NCI-H748 (cell line): ENCODE measurements around the gene LHCGR.
"Not testable (repeated sequence)": the region's sequence is repeated elsewhere in the genome, so short reads cannot be mapped to it uniquely, and the experiment has no call there.

Experiments
- DNase-seq: peaks from one replicate; lab custom pipeline; 2025; ENCODE audit not compliant: unreplicated experiment; lab: John Stamatoyannopoulos, UW

Gene LHCGR

DNA sequence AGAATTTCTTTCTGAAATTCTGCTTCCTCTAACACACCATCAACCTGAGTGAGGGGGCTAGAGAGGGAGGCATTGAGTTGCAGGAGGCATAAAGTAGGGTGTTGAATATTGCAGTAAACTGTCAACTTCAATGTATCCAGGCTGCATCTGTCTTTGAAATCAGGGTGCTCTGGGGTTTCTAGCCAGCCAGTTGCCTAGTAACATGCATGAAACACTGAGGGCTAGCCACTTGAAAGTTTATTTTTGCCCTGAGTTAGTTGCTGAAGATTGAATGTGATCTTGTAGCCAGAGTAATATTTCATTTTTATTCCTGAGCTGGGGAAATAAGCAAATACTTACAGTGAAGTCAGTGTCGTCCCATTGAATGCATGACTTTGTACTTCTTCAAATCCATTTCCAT, 41.9 kb downstream of the LHCGR start:
- DNase-seq: no peak

- no peak for DNase-seq
Observed at GRCh38 chr2:48712151-48712550, 43.4 kb downstream of the LHCGR start.

DNA sequence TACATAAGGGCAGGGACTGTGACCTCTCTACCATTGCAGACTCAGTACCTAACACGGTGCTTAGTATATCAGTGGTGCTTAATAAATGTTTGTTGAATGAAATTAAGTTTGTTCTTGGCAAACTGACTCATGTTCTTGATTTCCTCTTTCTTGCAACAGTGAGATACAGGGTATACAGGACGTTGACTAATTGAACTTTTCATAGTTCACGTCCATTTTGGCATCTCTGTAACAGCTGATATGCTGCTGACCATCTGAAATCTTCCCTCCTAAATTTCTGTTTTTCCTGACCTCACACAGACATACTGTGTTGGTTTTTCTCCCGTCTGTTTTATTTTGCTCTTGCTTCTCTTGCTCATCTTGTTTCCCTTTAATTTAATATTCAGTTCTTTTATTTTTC, 44.2 kb downstream of the LHCGR start:
- DNase-seq: no peak

DNA sequence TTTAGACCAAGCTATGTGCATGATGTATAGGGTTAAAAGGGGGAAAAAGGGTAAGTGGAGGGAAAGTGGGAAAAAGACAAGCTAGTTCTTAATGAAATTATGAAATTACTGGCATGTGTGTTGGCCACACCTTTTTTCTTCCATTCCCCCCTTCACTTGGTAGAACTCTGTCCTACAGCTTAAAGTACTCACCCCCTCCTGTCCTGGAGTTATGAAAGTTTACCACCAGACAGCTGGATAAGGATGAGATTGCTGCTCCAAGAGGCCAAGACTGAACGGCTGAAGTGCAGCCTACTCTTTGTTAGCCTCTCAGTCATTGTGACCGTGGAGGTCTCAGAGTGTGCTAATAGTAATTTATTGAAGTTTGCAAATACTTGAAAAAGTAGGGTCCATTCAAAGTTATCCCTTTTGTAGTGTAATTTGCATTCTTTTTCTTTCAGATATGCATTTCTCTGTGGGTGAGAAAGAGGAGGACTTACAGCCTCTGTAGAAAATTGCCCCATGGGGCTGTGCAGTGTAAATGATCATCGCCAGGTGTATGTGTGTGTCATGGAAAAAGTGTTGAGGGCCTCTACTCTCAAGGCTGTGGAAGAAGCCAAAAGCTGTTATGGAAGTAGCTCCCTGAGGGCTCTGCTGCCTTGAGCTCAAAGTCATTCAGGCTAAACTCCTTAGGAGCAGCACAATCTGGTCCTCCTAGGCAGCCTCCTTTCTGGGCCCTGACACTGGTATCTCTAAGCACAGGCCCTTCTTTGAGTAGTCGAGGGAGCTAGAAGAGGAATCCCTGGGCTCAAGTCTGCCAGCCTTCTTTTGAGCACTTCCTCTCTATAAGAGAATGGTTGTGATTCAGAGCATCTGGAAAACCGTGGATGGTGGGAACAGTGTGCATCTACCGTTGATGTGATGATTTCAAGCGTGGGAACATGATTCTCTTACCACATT, 46.2 kb downstream of the LHCGR start:
- DNase-seq: no peak

GRCh38 chr2:48707466-48707865, 48.1 kb downstream of the LHCGR start:
- peak; percentile 40 for DNase-seq

GRCh38 chr2:48703621-48704020, 51.9 kb downstream of the LHCGR start:
- not testable (repeated sequence) for DNase-seq

DNA sequence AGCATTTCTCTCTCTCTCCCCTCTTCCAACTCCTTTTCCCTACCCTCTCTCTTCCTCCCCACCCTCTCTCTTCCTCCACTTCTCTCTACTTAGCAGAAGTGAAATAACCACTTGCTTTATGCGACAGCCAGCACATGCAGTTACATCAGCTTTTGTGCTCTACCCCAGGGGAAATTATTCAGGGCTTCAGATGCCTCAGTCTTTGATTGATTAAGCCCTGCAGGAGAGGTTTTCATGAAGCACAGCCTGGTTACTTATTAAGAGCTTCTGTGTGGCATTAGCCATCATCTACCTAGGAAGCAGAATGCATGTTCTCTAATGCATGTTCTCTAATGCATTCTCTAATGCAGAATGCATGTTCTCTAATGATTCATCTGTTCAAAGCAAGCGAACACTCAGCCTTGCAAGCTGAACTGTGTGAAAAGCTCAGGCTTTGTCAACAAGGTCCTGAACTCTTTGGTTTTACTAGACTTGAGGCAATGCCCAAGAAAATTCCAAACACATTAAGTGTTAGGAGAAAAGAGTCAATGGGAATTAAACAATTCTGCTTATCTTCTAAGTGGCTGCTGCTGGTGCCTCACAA, 56.1 kb downstream of the LHCGR start:
- no peak for DNase-seq

DNA sequence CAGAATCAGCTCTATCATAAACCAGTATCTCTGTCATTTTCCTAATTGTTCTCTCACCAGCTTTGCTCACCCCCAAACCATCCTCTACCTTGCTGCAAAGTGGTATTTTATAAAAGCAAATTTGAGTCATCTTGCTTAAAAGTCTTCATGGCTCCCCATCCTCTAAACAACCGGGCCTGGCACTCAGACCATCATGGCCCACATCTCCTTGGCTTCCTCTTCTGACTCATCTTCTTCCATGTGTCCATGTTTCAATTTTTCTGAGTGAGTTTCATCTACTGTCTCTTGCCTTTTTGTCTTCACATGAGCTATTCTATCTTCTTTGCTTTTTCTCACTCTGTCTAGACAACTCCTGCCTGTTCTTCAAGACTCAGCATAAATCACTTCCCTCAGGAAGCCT, 58.6 kb downstream of the LHCGR start:
- no peak for DNase-seq

- no peak for DNase-seq
Observed at GRCh38 chr2:48695991-48696390, 59.5 kb downstream of the LHCGR start.

GRCh38 chr2:48694149-48694548, 61.4 kb downstream of the LHCGR start:
- DNase-seq: no peak

- no peak for DNase-seq
Observed at GRCh38 chr2:48693645-48694044, 61.9 kb downstream of the LHCGR start.

- DNase-seq: no peak
Observed at GRCh38 chr2:48693066-48693465, 62.5 kb downstream of the LHCGR start.

GRCh38 chr2:48691935-48692691, 63.4 kb downstream of the LHCGR start:
- DNase-seq: no peak

DNA sequence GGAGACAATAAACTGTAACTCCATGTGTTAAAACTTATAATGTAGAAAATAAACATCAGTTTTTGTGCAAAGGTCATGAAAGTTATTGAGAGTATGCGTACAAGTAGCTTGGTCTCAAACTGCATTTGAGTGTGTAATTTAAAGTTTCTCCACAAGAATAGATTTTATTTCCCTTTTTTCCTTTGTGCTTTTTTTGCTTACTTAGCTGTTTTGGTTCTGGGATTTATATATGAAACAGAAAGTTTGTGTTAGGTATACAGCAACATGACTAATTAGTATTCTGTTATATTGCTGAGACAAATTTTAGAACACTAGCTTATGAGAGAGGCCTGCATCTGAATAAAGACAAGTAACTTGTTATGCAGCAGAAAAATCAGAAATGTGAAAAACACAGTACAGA, 70.4 kb downstream of the LHCGR start:
- no peak for DNase-seq

- no peak for DNase-seq
Observed at GRCh38 chr2:48677450-48677849, 78.1 kb downstream of the LHCGR start.

DNA sequence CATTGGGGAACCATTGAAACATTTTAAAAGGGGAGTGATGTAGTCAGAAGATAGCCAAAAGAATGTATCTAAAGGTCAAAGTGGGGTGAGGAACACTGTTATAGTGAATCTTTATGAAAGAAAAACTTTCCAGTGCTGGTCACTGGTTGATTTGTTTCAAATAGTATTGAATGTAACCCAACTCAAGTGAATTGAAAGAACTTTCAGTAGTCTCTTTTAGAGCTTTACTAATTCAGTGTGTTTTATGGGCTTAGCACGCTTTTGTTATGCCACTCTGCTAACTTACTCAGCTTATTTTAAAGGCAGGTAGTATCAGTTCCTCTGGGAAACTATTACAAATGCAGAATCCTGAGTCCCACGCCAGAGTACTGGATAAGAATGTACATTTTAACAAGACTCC, 80.6 kb downstream of the LHCGR start:
- no peak for DNase-seq

GRCh38 chr2:48673581-48673980, 81.9 kb downstream of the LHCGR start:
- no peak for DNase-seq

GRCh38 chr2:48668992-48669391, 86.5 kb downstream of the LHCGR start:
- DNase-seq: no peak

DNA sequence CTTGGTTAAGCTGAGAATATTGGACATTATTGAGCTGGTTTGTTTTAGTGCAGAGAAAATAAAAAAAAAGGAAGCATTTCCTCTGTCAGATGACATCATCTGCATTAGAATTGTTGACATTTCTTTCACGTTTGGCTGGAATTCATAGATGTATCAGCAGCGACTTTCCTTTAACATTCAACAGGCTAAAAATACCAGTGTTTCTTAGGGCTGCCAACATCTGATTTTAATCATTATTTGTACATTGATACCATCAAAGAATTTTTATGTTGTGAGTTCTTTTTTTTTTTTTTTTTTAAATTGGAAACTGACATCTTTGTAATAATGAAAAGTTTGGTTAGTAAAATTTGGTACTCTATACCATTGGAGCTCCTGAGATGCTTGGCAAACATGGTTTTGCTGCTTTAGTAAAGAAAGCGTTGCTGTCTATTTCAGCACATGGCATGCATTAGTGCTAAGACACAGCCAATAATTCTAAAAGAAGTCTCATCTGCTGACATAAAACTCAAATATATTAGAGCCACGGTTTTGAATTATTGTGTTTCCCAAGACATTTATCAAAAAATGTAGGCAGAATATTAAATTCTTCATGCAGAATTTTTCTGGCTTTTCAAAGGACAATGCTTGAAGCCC, 104.2 kb downstream of the LHCGR start:
- DNase-seq: no peak

DNA sequence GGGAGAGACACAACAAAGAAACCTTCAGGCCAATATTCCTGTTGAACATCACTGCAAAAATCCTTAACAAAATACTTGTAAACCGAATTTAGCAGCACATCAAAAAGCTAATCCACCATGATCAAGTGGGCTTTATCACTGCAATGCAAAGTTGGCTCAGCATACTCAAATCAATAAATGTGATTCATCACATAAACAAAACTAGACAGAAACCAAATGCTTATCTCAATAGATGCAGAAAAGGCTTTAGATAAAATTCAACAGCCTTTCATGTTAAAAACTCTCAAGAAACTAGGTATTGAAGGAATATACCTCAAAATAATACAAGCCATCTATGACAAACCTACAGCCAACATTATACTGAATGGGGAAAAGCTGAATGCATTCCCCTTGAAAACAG, 117.3 kb downstream of the LHCGR start:
- DNase-seq: no peak
